DMS 273 treated with DMSO at 0.1 percent for 48 hours (cell line): Measurements from ENCODE around the gene PIM1.

Experiments used
- DNase-seq: peaks from one replicate; lab custom pipeline; 2025; lab: John Stamatoyannopoulos, UW

PIM1 gene

GRCh38 chr6:37222992-37223391, 53.0 kb downstream of the PIM1 start:
- no peak for DNase-seq
